IPS DF 6.9 (cell line): ENCODE results near the gene SPATA16.

Experiments
- DNase-seq: peaks from one replicate; pipeline ENCODE4 v3.0.0-alpha.2; 2013; ENCODE audit warnings: low read depth, low spot score
- H3K27ac ChIP-seq: one replicate; pipeline ENCODE4 v1.5.1; 2013; ENCODE audit warnings: low read length, control low read depth
- H3K27me3 ChIP-seq: 2 replicates; pipeline ENCODE4 v1.6.1; 2013; ENCODE audit warnings: mild to moderate bottlenecking, low read length; ENCODE audit not compliant: control insufficient read depth, insufficient read depth
- H3K36me3 ChIP-seq: 2 replicates; pipeline ENCODE4 v1.6.1; 2013; ENCODE audit warnings: low read length; ENCODE audit not compliant: control insufficient read depth, insufficient read depth
- H3K4me1 ChIP-seq: 2 replicates; pipeline ENCODE4 v1.6.1; 2013; ENCODE audit warnings: low read length; ENCODE audit not compliant: control insufficient read depth, insufficient read depth
- H3K4me3 ChIP-seq: 2 replicates; pipeline ENCODE4 v1.5.1; 2013; ENCODE audit warnings: mild to moderate bottlenecking, low read length
- H3K9me3 ChIP-seq: 2 replicates; pipeline ENCODE4 v1.6.1; 2013; ENCODE audit warnings: low read length, inconsistent platforms; ENCODE audit not compliant: control insufficient read depth, insufficient read depth
- WGBS: extraction: QIAGEN DNeasy Blood & Tissue Kit; methylation state at CpG from one replicate; pipeline ENCODE4 v1.1.7; 2013; ENCODE audit warnings: mixed read lengths, missing lambda C conversion rate; ENCODE audit not compliant: insufficient read length, insufficient coverage; 5-methylcytosine and 5-hydroxymethylcytosine counted together

SPATA16 gene

DNA sequence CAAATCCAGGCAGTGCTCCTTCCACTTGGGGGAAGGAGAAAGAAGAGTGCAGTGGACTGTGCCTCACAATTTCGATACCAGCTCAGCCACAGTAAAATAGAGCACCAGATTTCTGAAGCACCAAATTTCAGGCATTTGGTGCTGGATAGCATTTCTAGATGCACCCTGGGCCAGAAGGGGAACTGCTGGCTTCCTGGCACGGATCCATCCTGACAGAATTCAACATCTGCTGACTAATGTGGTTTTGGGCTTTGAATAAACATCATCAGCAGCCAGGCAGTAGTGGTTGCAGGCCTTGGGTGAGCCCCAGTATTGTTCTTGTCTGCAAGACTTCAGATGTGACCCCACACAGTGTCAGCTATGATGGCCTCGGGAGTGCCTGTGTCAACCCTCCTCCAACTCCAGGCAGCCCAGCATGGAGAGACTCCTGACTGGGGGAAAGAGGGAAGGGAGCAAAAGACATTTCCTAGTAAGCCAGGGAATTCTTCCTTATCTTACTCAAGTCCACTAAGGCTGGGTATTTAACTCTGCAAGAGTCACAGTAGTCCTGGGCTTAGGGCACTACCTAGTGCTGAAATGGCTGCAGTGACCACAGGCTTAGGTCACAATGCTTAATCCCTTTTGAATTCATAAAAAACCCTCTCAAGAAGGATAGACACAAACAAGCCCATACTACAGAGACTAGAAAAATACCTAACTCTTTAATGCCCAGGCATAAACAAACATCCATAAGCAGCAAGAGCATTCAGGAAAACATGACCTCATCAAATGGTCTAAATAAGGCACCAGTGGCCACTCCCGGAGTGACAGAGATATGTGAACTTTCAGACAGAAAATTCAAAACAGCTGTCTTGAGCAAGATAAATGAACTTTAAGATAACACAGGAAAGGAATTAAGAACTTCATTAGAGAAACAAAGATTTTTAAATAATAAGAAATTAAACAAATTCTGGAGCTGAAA, 74.7 kb downstream of the SPATA16 start:
- Histone ChIP-seq H3K27me3 (no peaks in the 10 kb centered on the region), H3K4me1 (0 out of 2 replicates have a peak, but pooled peaks cover 1% of the 10 kb centered on the region), H3K9me3 (no peaks in the 10 kb centered on the region), H3K4me3 (no peak overlapping the region), H3K27ac (no peak overlapping the region), H3K36me3 (no peaks in the 10 kb centered on the region)
- DNase-seq, result no peak
- WGBS, result no CpG with 5 or more reads among the region's 4 CpGs

GRCh38 chr3:173065543-173065981, 75.5 kb downstream of the SPATA16 start:
- Histone ChIP-seq H3K27ac (no peak overlapping the region), H3K9me3 (no peaks in the 10 kb centered on the region), H3K4me3 (no peak overlapping the region), H3K27me3 (no peaks in the 10 kb centered on the region), H3K36me3 (no peaks in the 10 kb centered on the region), H3K4me1 (0 out of 2 replicates have a peak, but pooled peaks cover 1% of the 10 kb centered on the region)
- WGBS, result no CpG with 5 or more reads among the region's 3 CpGs
- DNase-seq, result no peak

DNA sequence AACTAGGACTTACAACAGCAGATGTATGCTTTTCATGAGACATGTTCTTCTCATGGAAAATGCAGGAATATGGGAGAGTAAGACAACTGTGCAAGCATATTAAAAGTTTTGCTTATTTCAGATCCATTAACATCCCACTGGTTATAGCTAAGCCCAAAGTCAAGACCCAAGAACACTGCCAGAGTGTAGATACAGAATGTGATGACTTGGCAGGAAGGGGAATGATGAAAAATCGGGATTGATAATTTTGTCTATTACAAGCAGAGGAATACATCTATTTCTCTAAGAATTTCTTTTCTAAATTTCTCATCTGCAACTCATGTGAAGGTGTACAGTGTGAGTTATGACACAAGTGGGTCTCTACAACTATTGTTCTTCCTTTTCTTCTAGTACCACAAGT, 76.4 kb downstream of the SPATA16 start:
- H3K4me1 ChIP-seq, result 0 out of 2 replicates have a peak, but pooled peaks cover 1% of the 10 kb centered on the region
- no peaks in the 10 kb centered on the region for H3K9me3 ChIP-seq
- no peak for DNase-seq
- no peak overlapping the region for H3K4me3 ChIP-seq
- WGBS, result no CpG with 5 or more reads among the region's 1 CpG
- H3K36me3 ChIP-seq, result no peaks in the 10 kb centered on the region
- no peaks in the 10 kb centered on the region for H3K27me3 ChIP-seq
- H3K27ac ChIP-seq, result no peak overlapping the region

GRCh38 chr3:173058229-173058628, 82.8 kb downstream of the SPATA16 start:
- no peaks in the 10 kb centered on the region for H3K27me3 ChIP-seq
- H3K9me3 ChIP-seq, result no peaks in the 10 kb centered on the region
- H3K4me3 ChIP-seq, result no peak overlapping the region
- H3K36me3 ChIP-seq, result no peaks in the 10 kb centered on the region
- H3K27ac ChIP-seq, result no peak overlapping the region
- no CpG with 5 or more reads among the region's 2 CpGs for WGBS
- no peaks in the 10 kb centered on the region for H3K4me1 ChIP-seq
- no peak for DNase-seq

GRCh38 chr3:173055228-173055933, 85.7 kb downstream of the SPATA16 start:
- no peaks in the 10 kb centered on the region for H3K27me3 ChIP-seq
- no CpG with 5 or more reads among the region's 2 CpGs for WGBS
- no peak overlapping the region for H3K4me3 ChIP-seq
- no peaks in the 10 kb centered on the region for H3K4me1 ChIP-seq
- no peak for DNase-seq
- H3K9me3 ChIP-seq, result no peaks in the 10 kb centered on the region
- H3K27ac ChIP-seq, result no peak overlapping the region
- no peaks in the 10 kb centered on the region for H3K36me3 ChIP-seq

- no peaks in the 10 kb centered on the region for H3K9me3 ChIP-seq
- no CpG with 5 or more reads among the region's 2 CpGs for WGBS
- H3K27me3 ChIP-seq, result no peaks in the 10 kb centered on the region
- H3K4me1 ChIP-seq, result no peaks in the 10 kb centered on the region
- H3K4me3 ChIP-seq, result no peak overlapping the region
- H3K27ac ChIP-seq, result no peak overlapping the region
- H3K36me3 ChIP-seq, result no peaks in the 10 kb centered on the region
- DNase-seq, result no peak
Observed at GRCh38 chr3:173049360-173049759, 91.7 kb downstream of the SPATA16 start.

GRCh38 chr3:173045770-173046382, 95.2 kb downstream of the SPATA16 start:
- Histone ChIP-seq H3K4me1 (no peaks in the 10 kb centered on the region), H3K27me3 (no peaks in the 10 kb centered on the region), H3K9me3 (no peaks in the 10 kb centered on the region), H3K4me3 (no peak overlapping the region), H3K27ac (no peak overlapping the region), H3K36me3 (no peaks in the 10 kb centered on the region)
- DNase-seq, result no peak
- WGBS, result no CpG with 5 or more reads among the region's 2 CpGs

DNA sequence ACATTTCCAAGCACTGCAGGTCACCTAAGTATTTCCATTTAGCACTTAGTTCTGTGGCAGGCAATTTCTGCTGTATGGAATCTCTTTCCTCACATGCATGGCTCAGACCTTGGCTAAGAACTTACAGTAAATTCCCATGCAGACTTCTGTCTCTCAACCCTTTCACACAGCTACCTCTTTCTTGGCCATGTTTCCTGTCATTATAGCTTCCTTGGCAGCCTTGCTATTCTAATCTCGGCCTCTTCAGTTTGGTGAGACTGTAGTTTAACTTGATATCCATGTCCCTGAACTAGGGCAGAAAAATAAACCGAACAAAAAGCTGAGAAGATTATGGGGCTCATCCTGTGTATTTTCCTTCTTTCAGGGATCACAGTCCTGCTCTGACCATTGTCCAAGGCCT, 96.0 kb downstream of the SPATA16 start:
- no peak overlapping the region for H3K4me3 ChIP-seq
- DNase-seq, result no peak
- WGBS, result no CpG with 5 or more reads among the region's 2 CpGs
- no peaks in the 10 kb centered on the region for H3K4me1 ChIP-seq
- H3K27me3 ChIP-seq, result no peaks in the 10 kb centered on the region
- no peaks in the 10 kb centered on the region for H3K9me3 ChIP-seq
- no peaks in the 10 kb centered on the region for H3K36me3 ChIP-seq
- H3K27ac ChIP-seq, result no peak overlapping the region

DNA sequence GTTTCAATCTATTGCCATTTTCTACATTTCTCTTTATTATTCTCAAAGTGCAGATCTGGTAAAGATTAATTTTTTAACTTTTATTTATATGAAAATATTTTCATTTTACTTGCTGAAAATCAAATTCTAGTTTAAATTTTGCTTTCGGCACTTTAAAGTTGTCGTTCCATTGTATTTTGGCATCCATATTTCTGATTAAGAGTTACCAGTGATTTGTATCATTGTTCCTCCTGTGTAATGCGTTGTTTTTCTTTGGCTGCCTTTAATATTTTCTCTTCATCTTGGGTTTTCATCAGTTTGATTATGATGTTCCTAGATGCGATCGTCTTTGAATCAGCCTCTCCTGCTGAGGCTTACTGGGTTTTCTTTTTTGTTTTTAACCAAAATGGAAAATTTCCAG, 97.3 kb downstream of the SPATA16 start:
- WGBS, result no CpG with 5 or more reads among the region's 5 CpGs

DNA sequence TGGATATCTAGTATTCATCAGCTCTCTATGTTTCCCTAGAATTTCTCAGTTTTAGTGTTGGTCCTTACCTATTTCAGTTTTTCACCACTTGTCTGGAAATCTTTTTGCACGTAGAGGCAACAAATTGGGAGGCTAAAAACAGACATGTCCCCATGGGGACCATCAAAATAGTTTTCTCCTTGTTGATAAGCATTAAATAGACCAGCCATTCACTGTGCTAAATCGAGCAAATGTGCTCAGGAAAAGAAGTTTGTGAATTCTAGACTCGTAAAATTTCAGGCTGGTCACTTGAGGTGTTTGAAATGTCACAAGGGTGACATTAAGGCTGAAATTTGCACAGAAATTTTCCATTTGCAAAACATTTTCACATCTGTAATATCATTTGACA, 102.6 kb downstream of the SPATA16 start:
- no peak overlapping the region for H3K4me3 ChIP-seq
- H3K4me1 ChIP-seq, result no peaks in the 10 kb centered on the region
- H3K27ac ChIP-seq, result no peak overlapping the region
- WGBS, result no CpG with 5 or more reads among the region's 3 CpGs
- H3K27me3 ChIP-seq, result no peaks in the 10 kb centered on the region
- no peaks in the 10 kb centered on the region for H3K9me3 ChIP-seq
- no peaks in the 10 kb centered on the region for H3K36me3 ChIP-seq
- no peak for DNase-seq

More for the DNA sequence above, 97.3 kb downstream of the SPATA16 start:
- Histone ChIP-seq H3K4me1 (no peaks in the 10 kb centered on the region), H3K27ac (no peak overlapping the region), H3K27me3 (no peaks in the 10 kb centered on the region), H3K9me3 (no peaks in the 10 kb centered on the region), H3K36me3 (no peaks in the 10 kb centered on the region), H3K4me3 (no peak overlapping the region)
- DNase-seq, result no peak
